ENCODE measurements around the gene BEST4.

BEST4 gene

GRCh38 chr1:44819196-44819607 is 31.2 kb upstream of the BEST4 start (continued):
- no peak for TF ChIP-seq ZNF645 (tag by site-specific recombination; IDR thresholded peaks at IDR 0.05)
- peak; percentile 41; the same call in 1 of the 2 replicates for TF ChIP-seq MEIS1 (CRISPR knock-in tag; IDR thresholded peaks at IDR 0.05; ENCODE audit: borderline replicate concordance)
- TF ChIP-seq ATF2 (tag by site-specific recombination; IDR thresholded peaks at IDR 0.05; ENCODE audit: low read depth), result no peak
- no peak for TF ChIP-seq SALL2 (tag by site-specific recombination; IDR thresholded peaks at IDR 0.05; ENCODE audit: borderline replicate concordance)
- no peak for TF ChIP-seq ZBTB10 (tag by site-specific recombination; IDR thresholded peaks at IDR 0.05)
- TF ChIP-seq ZBTB17 (tag by site-specific recombination; IDR thresholded peaks at IDR 0.05), result peak; percentile 30; the same call in 1 of the 2 replicates
- TF ChIP-seq YY1 (tag by site-specific recombination; IDR thresholded peaks at IDR 0.05), result no peak
- TF ChIP-seq ZNF530 (tag by site-specific recombination; IDR thresholded peaks at IDR 0.05; ENCODE audit: low read depth), result no peak
- TF ChIP-seq ZNF169 (tag by site-specific recombination; IDR thresholded peaks at IDR 0.05), result no peak
- no peak for TF ChIP-seq ZNF558 (tag by site-specific recombination; IDR thresholded peaks at IDR 0.05)
- no peak for TF ChIP-seq ZNF510 (tag by site-specific recombination; IDR thresholded peaks at IDR 0.05; ENCODE audit: insufficient replicate concordance)
- no peak for TF ChIP-seq ZFP41 (tag by site-specific recombination; IDR thresholded peaks at IDR 0.05; ENCODE audit: borderline replicate concordance)
- no peak for TF ChIP-seq ZNF548 (tag by site-specific recombination; IDR thresholded peaks at IDR 0.05)
- no peak for TF ChIP-seq ZNF555 (tag by site-specific recombination; conservative IDR thresholded peaks at IDR 0.05)
- no peak for TF ChIP-seq ZNF19 (tag by site-specific recombination; IDR thresholded peaks at IDR 0.05; ENCODE audit: low read depth)
- TF ChIP-seq ZNF362 (tag by site-specific recombination; IDR thresholded peaks at IDR 0.05), result peak; percentile 60; the same call in 1 of the 2 replicates
- no peak for TF ChIP-seq ZNF214 (tag by site-specific recombination; IDR thresholded peaks at IDR 0.05; ENCODE audit: borderline replicate concordance)

GRCh38 chr1:44817771-44818495 is 30.0 kb upstream of the BEST4 start:
- H3K9me3 ChIP-seq (ENCODE audit: control insufficient read depth, insufficient read depth, low read depth, low read length), result no peaks in the 10 kb centered on the region
- no peak overlapping the region for H3K4me3 ChIP-seq (ENCODE audit: low read depth, low read length)
- H3K4me1 ChIP-seq (ENCODE audit: control insufficient read depth, insufficient read depth, low read length), result no peaks in the 10 kb centered on the region
- H3K36me3 ChIP-seq (ENCODE audit: control insufficient read depth in 2 of 2, insufficient read depth in 1 of 2, low read length in 2 of 2), result peaks cover 0 to 19% of the 10 kb centered on the region in 2 experiments; a peak in 1 of 3 replicates
- ChIA-PET CTCF (interaction anchor here (0.7 to 3.2 kb wide), 4 partner anchors 9 to 33 kb away, joined by 3 to 28 read pairs (median 12); partner anchors contain the start of genes BTBD19 and PLK3), POLR2A (interaction anchor here (0.6 to 6.1 kb wide), 8 partner anchors 10 to 177 kb away, joined by 4 to 84 read pairs (median 21); partner anchors contain the start of genes BTBD19, DYNLT4, PLK3 and RPS8)
- H3K27ac ChIP-seq (ENCODE audit: extremely low read depth, low read depth, low read length), result no peak overlapping the region
- TF ChIP-seq ZBTB44 (tag by site-specific recombination; IDR thresholded peaks at IDR 0.05), result no peak
- no peak for TF ChIP-seq ZNF248 (tag by site-specific recombination; IDR thresholded peaks at IDR 0.05)
- no peak for TF ChIP-seq ZNF24 (tag by site-specific recombination; IDR thresholded peaks at IDR 0.05)
- TF ChIP-seq ZNF433 (tag by site-specific recombination; IDR thresholded peaks at IDR 0.05; ENCODE audit: low read depth), result no peak
- no peak for TF ChIP-seq ZNF555 (tag by site-specific recombination; conservative IDR thresholded peaks at IDR 0.05)
- no peak for TF ChIP-seq AEBP2 (tag by site-specific recombination; IDR thresholded peaks at IDR 0.05; ENCODE audit: borderline replicate concordance)
- no peak for TF ChIP-seq ZNF558 (tag by site-specific recombination; IDR thresholded peaks at IDR 0.05)
- TF ChIP-seq ZNF214 (tag by site-specific recombination; IDR thresholded peaks at IDR 0.05; ENCODE audit: borderline replicate concordance), result no peak
- no peak for TF ChIP-seq ZNF76 (tag by site-specific recombination; IDR thresholded peaks at IDR 0.05; ENCODE audit: borderline replicate concordance, low read depth)
- no peak for TF ChIP-seq ZNF341 (tag by site-specific recombination; IDR thresholded peaks at IDR 0.05; ENCODE audit: low read depth)
- TF ChIP-seq ZNF391 (tag by site-specific recombination; IDR thresholded peaks at IDR 0.05; ENCODE audit: borderline replicate concordance, low read depth), result no peak

Measured in HEK293 (cell line).